K562 (cell line): Measurements from ENCODE around the gene RAB13. TPM values are rescaled to one million over a fixed set of nuclear protein-coding genes. Genes with fewer than 3 reads are reported as not detected.

Source experiments
- ARHGAP35 ChIP-seq: fragments of 450-650 bp; IDR thresholded peaks from 2 replicates; pipeline ENCODE4 v1.6.1; 2018; ENCODE audit not compliant: partially characterized antibody
- ARID2 ChIP-seq: fragments of 450-650 bp; IDR thresholded peaks from 2 replicates; pipeline ENCODE4 v1.6.1; 2017; ENCODE audit warnings: antibody characterized with exemption, mild to moderate bottlenecking
- BRCA1 ChIP-seq, 2 experiments: fragments of 450-650 bp in 1 of 2; sonication (generic) in 1 of 2; formaldehyde crosslinking in 1 of 2; IDR thresholded peaks; 2 replicates each; pipeline versions ENCODE4 v1.5.0 to v1.6.1; 2017 to 2020; ENCODE audit warnings: mild to moderate bottlenecking in 1 of 2, missing genetic modification reagents in 1 of 2
- FOSL1 ChIP-seq: fragments of 200-800 bp; sonication (Bioruptor generic); conservative IDR thresholded peaks from 2 replicates; pipeline ENCODE4 v1.6.1; 2016; ENCODE audit warnings: missing genetic modification characterization, missing compliant biosample characterization
- KLF16 ChIP-seq: IDR thresholded peaks from 2 replicates; pipeline ENCODE4 v1.6.1; 2016; ENCODE audit warnings: antibody characterized with exemption
- MYC ChIP-seq, 2 experiments: fragments of 250-450 bp in 1 of 2; sonication (Bioruptor Pico) in 1 of 2; IDR thresholded peaks; 2 replicates each; pipeline versions ENCODE4 v1.5.1 to v1.6.1; 2012 to 2021; ENCODE audit warnings: low read depth in 2 of 2, borderline replicate concordance in 1 of 2, improper control_type of control experiment in 1 of 2, low read length in 1 of 2, mild to moderate bottlenecking in 1 of 2, moderate library complexity in 1 of 2
- NCOA2 ChIP-seq, 2 experiments: fragments of 450-650 bp; IDR thresholded peaks; 2 replicates each; pipeline ENCODE4 v1.6.1; 2018; ENCODE audit warnings: mild to moderate bottlenecking in 2 of 2, moderate library complexity in 1 of 2; ENCODE audit not compliant: partially characterized antibody in 2 of 2
- POLR2AphosphoS5 ChIP-seq: IDR thresholded peaks from 2 replicates; pipeline ENCODE4 v1.6.1; 2011; ENCODE audit warnings: mild to moderate bottlenecking, low read depth, low read length, moderate library complexity; ENCODE audit not compliant: control insufficient read depth, insufficient read depth
- POLR3G ChIP-seq: IDR thresholded peaks from 2 replicates; pipeline ENCODE4 v1.6.1; 2011; ENCODE audit not compliant: insufficient read length, insufficient replicate concordance; ENCODE audit errors: extremely low read depth
- RFX1 ChIP-seq: fragments of 450-650 bp; IDR thresholded peaks from 2 replicates; pipeline ENCODE4 v1.6.1; 2016; ENCODE audit warnings: mild to moderate bottlenecking, moderate library complexity
- SMARCA4 ChIP-seq: fragments of 450-650 bp; IDR thresholded peaks from 2 replicates; pipeline ENCODE4 v1.6.1; 2016
- STAG1 ChIP-seq: sonication (generic); formaldehyde crosslinking; IDR thresholded peaks from 2 replicates; pipeline ENCODE4 v1.5.0; 2020; ENCODE audit warnings: missing genetic modification reagents, borderline replicate concordance
- YY1 ChIP-seq, 3 experiments: IDR thresholded peaks; 2 replicates each; pipeline ENCODE4 v1.6.1; 2011; ENCODE audit warnings: low read length in 2 of 3, mild to moderate bottlenecking in 2 of 3, moderate library complexity in 2 of 3, borderline replicate concordance in 1 of 3, control low read depth in 1 of 3, low read depth in 1 of 3; ENCODE audit not compliant: insufficient read depth in 3 of 3, insufficient replicate concordance in 2 of 3, control insufficient read depth in 1 of 3, insufficient read length in 1 of 3; ENCODE audit errors: extremely low read depth in 1 of 3
- ZNF134 ChIP-seq: fragments of 250-450 bp; sonication (Bioruptor Pico); conservative IDR thresholded peaks from 2 replicates; pipeline ENCODE4 v1.4.0; 2020
- ZNF347 ChIP-seq: fragments of 450-650 bp; formaldehyde crosslinking; IDR thresholded peaks from 2 replicates; pipeline ENCODE4 v1.4.0; 2020; ENCODE audit warnings: low read depth, mild to moderate bottlenecking, moderate library complexity
- ZNF785 ChIP-seq: fragments of 250-450 bp; sonication (Bioruptor Pico); IDR thresholded peaks from 2 replicates; pipeline ENCODE4 v1.4.0; 2020; ENCODE audit warnings: mild to moderate bottlenecking
- polyA plus RNA-seq, 8 experiments: library from polyadenylated mRNA; depleted of rRNA in 4 of 8; stranded (reverse) in 5 of 8; unstranded in 3 of 8; fragments of >200 nt; fragmentation: Nextera tagmentation in 2 of 8; fragmentation: Illumina TruSeq in 1 of 8; extraction: Ambion mirVana in 2 of 8; extraction: Trizol in 1 of 8; gene quantifications; 2 replicates each; pipeline versions ENCODE4 v1.2.1 to v1.2.3, GENCODE V29; 2011 to 2014; ENCODE audit warnings: inconsistent platforms in 1 of 8, missing spikeins in 1 of 8
- total RNA-seq, 7 experiments: library from RNA; depleted of rRNA in 6 of 7; stranded (reverse); fragments of >200 nt in 6 of 7; fragmentation: Illumina TruSeq in 2 of 7; extraction: Trizol in 2 of 7; gene quantifications; 2 replicates each; pipeline versions ENCODE4 v1.2.1 to v1.2.3, GENCODE V29; 2011 to 2021; ENCODE audit warnings: low replicate concordance in 1 of 7
- TF ChIP-seq, protein P1 (sequence below): fragments of 250-450 bp; sonication (Bioruptor Pico); IDR thresholded peaks from 2 replicates; pipeline ENCODE4 v1.6.1; 2021; ENCODE audit warnings: mild to moderate bottlenecking
- TF ChIP-seq, protein P2 (sequence below), 2 experiments: IDR thresholded peaks; 2 replicates each; pipeline ENCODE4 v1.6.1; 2011; ENCODE audit warnings: borderline replicate concordance in 1 of 2, control low read depth in 1 of 2, low read depth in 1 of 2, low read length in 1 of 2, mild to moderate bottlenecking in 1 of 2, mixed read lengths in 1 of 2, moderate library complexity in 1 of 2; ENCODE audit not compliant: insufficient read depth in 1 of 2, insufficient read length in 1 of 2, poor library complexity in 1 of 2, severe bottlenecking in 1 of 2; ENCODE audit errors: extremely low read depth in 1 of 2
- TF ChIP-seq, protein P3 (sequence below): fragments of 450-650 bp; IDR thresholded peaks from 2 replicates; pipeline ENCODE4 v1.6.1; 2016
- TF ChIP-seq, protein P4 (sequence below): IDR thresholded peaks from 2 replicates; pipeline ENCODE4 v1.6.1; 2016; ENCODE audit warnings: missing genetic modification characterization, missing compliant biosample characterization

The RAB13 gene
- total and polyA plus RNA-seq, 9 of the 15 experiments (the other 6 are each of a cell fraction or from before 2014, with no cell fraction given), result 22.3 to 100 (median 39.8) TPM

DNA sequence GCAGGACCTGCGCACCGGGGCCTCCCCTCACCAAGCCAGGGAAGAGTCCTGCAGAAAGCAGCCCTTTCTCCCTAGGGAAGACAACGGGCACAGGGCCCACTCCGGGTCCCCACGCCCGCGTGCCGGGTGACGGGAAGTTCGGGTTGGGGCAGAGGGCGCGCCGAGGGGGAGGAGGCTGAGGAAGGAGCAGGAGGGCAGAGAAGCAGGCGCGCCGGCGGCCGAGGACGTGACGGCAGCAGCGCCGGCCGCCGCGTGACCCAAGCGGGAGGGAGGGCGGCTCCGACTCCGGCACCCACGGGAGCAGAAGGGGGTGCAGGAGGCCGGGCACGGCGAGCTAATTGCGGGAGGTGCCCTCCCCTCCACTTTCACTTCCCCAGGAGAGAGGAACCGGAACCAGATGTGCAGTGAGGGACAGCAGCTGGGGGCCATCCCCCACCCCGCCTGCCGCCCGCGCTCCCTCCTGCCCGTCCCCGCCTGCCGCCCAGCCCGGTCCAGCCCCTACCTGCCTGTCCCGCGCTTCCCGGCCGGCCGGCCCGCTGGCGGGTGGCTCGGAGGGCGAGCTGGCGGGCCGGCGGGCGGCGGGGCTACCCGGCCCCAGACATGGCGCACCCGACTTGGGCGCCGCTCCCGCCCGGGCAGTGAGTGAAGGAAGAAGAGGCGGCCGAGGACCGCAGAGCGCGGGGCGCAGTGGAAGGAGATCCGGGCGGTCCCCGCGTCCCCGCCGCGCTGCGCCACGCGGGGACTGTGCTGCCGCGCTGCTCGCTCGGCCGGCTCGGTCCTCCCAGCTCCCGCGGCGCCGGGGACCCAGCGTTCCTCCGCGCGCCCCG, 40.1 kb downstream of the RAB13 start (continued):
- TF ChIP-seq, protein P1, sequence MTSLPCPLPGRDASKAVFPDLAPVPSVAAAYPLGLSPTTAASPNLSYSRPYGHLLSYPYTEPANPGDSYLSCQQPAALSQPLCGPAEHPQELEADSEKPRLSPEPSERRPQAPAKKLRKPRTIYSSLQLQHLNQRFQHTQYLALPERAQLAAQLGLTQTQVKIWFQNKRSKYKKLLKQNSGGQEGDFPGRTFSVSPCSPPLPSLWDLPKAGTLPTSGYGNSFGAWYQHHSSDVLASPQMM (CRISPR knock-in tag), result no peak
- TF ChIP-seq, protein P2, sequence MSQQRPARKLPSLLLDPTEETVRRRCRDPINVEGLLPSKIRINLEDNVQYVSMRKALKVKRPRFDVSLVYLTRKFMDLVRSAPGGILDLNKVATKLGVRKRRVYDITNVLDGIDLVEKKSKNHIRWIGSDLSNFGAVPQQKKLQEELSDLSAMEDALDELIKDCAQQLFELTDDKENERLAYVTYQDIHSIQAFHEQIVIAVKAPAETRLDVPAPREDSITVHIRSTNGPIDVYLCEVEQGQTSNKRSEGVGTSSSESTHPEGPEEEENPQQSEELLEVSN (IDR thresholded peaks at IDR 0.05; ENCODE audit: borderline replicate concordance in 1 of 2, extremely low read depth in 1 of 2, insufficient read depth in 1 of 2, insufficient read length in 1 of 2, low read depth in 1 of 2, low read length in 1 of 2, poor library complexity in 1 of 2, severe bottlenecking in 1 of 2), result peak; percentile 19 to 21
- TF ChIP-seq, protein P3, sequence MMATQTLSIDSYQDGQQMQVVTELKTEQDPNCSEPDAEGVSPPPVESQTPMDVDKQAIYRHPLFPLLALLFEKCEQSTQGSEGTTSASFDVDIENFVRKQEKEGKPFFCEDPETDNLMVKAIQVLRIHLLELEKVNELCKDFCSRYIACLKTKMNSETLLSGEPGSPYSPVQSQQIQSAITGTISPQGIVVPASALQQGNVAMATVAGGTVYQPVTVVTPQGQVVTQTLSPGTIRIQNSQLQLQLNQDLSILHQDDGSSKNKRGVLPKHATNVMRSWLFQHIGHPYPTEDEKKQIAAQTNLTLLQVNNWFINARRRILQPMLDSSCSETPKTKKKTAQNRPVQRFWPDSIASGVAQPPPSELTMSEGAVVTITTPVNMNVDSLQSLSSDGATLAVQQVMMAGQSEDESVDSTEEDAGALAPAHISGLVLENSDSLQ, result peak; percentile 47
- no peak for TF ChIP-seq RFX1
- no peak for TF ChIP-seq POLR3G
- TF ChIP-seq YY1 (IDR thresholded peaks at IDR 0.05; ENCODE audit: borderline replicate concordance in 1 of 3, control insufficient read depth in 1 of 3, extremely low read depth in 1 of 3, insufficient read depth in 3 of 3, insufficient read length in 1 of 3, insufficient replicate concordance in 2 of 3, low read depth in 1 of 3, low read length in 2 of 3), result peak in 1 of 3 experiments; percentile 13
- TF ChIP-seq SMARCA4, result no peak
- no peak for TF ChIP-seq STAG1 (CRISPR knock-in tag)
- TF ChIP-seq MYC (IDR thresholded peaks at IDR 0.05; ENCODE audit: low read depth, low read length), result peak; percentile 64
- no peak; the same call in 1 of the 2 replicates for TF ChIP-seq MYC (CRISPR knock-in tag; IDR thresholded peaks at IDR 0.05; ENCODE audit: borderline replicate concordance, low read depth)
- TF ChIP-seq ARHGAP35, result no peak
- no peak for TF ChIP-seq ZNF347
- TF ChIP-seq ZNF134, result no peak
- TF ChIP-seq ARID2, result no peak
- no peak for TF ChIP-seq POLR2AphosphoS5
- no peak for TF ChIP-seq BRCA1 (IDR thresholded peaks at IDR 0.05)
- no peak for TF ChIP-seq BRCA1 (CRISPR knock-in tag; IDR thresholded peaks at IDR 0.05)
- TF ChIP-seq NCOA2 (IDR thresholded peaks at IDR 0.05; ENCODE audit: partially characterized antibody in 2 of 2), result no peak
- TF ChIP-seq, protein P4, sequence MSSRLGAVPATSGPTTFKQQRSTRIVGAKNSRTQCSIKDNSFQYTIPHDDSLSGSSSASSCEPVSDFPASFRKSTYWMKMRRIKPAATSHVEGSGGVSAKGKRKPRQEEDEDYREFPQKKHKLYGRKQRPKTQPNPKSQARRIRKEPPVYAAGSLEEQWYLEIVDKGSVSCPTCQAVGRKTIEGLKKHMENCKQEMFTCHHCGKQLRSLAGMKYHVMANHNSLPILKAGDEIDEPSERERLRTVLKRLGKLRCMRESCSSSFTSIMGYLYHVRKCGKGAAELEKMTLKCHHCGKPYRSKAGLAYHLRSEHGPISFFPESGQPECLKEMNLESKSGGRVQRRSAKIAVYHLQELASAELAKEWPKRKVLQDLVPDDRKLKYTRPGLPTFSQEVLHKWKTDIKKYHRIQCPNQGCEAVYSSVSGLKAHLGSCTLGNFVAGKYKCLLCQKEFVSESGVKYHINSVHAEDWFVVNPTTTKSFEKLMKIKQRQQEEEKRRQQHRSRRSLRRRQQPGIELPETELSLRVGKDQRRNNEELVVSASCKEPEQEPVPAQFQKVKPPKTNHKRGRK (tag), result no peak
- TF ChIP-seq ZNF785 (CRISPR knock-in tag), result no peak
- peak; percentile 51 for TF ChIP-seq FOSL1
- TF ChIP-seq KLF16, result no peak
